K562 (cell line): ENCODE data around the gene NUDT22. TPM values are rescaled to one million over a fixed set of nuclear protein-coding genes. Genes with fewer than 3 reads are reported as not detected.

Experiments used
- ATAC-seq: fragments of 200-7000 bp; cut with Tn5 transposase; 3 replicates; pipeline ENCODE4 v1.9.1; 2020; ENCODE audit warnings: moderate library complexity
- BruUV-seq: library from RNA; stranded (reverse); fragments of 400-500 nt; replicated peaks from 2 replicates; lab custom pipeline; 2021; lab: Mats Ljungman, UMichigan
- CTCF ChIA-PET: fragments of 300-600 bp; formaldehyde crosslinking; extraction: SDS; loops from one replicate; lab custom pipeline; 2021; ENCODE audit warnings: low intra/inter-chr PET ratio; lab: Yijun Ruan, JAX
- POLR2A ChIA-PET: fragments of 300-600, 350-650 bp; sonication (Branson Sonifier 250); formaldehyde crosslinking; extraction: SDS; loops from one replicate; lab custom pipeline; 2021; ENCODE audit warnings: antibody characterized with exemption, inconsistent platforms; lab: Yijun Ruan, JAX
- DNase-seq, 4 experiments: peaks; one replicate each; pipeline versions ENCODE4 v3.0.0 to v3.0.0-alpha.2; 2011 to 2018; ENCODE audit warnings: low spot score in 3 of 4, mixed read lengths in 3 of 4; ENCODE audit errors: extremely low read depth in 1 of 4
- FAIRE-seq: peaks from 2 replicates; lab custom pipeline; 2011; peaks lifted over from hg19 to GRCh38; lab: Jason Lieb, UNC
- H2AFZ ChIP-seq: 2 replicates; pipeline ENCODE4 v1.6.0; 2011; ENCODE audit warnings: low read depth, low read length, control low read depth, inconsistent platforms
- H3K27ac ChIP-seq: fragments of 200-600 bp; 3 replicates; pipeline ENCODE4 v1.8.0; 2011; ENCODE audit warnings: low read depth, mild to moderate bottlenecking, control low read depth, inconsistent platforms, low read length, moderate library complexity, mixed read lengths; ENCODE audit errors: extremely low read depth
- H3K27me3 ChIP-seq, 2 experiments: fragments of 300-600 bp in 1 of 2; 2 replicates in 1 of 2; 3 replicates in 1 of 2; pipeline versions ENCODE4 v1.6.0 to v1.8.0; 2011; ENCODE audit warnings: inconsistent platforms in 2 of 2, low read length in 2 of 2, mild to moderate bottlenecking in 1 of 2, mixed read lengths in 1 of 2, moderate library complexity in 1 of 2; ENCODE audit not compliant: control insufficient read depth in 2 of 2, insufficient read depth in 2 of 2
- H3K36me3 ChIP-seq: fragments of 300-600 bp; 3 replicates; pipeline ENCODE4 v1.8.0; 2011; ENCODE audit warnings: mild to moderate bottlenecking, low read length, inconsistent platforms; ENCODE audit not compliant: control insufficient read depth, insufficient read depth
- H3K4me1 ChIP-seq, 2 experiments: fragments of 200-600 bp in 1 of 2; replicated peaks in 1 of 2; 2 replicates in 1 of 2; 3 replicates in 1 of 2; pipeline versions ENCODE4 v1.5.1 to v1.8.0; 2011; ENCODE audit warnings: inconsistent platforms in 2 of 2, low read length in 2 of 2, mild to moderate bottlenecking in 1 of 2, mixed read lengths in 1 of 2, moderate library complexity in 1 of 2; ENCODE audit not compliant: control insufficient read depth in 2 of 2, insufficient read depth in 2 of 2
- H3K4me2 ChIP-seq: 2 replicates; pipeline ENCODE4 v1.6.1; 2011; ENCODE audit warnings: low read length, control low read depth, inconsistent platforms, mixed read lengths; ENCODE audit not compliant: insufficient read depth
- H3K4me3 ChIP-seq: fragments of 200-600 bp; sonication (generic), shearing (Covaris generic); 2 replicates; pipeline ENCODE4 v1.5.1; 2016; ENCODE audit warnings: control low read depth, inconsistent platforms
- H3K79me2 ChIP-seq: fragments of 200-600 bp; 3 replicates; pipeline ENCODE4 v1.8.0; 2011; ENCODE audit warnings: low read length, inconsistent platforms; ENCODE audit not compliant: control insufficient read depth, insufficient read depth
- H3K9ac ChIP-seq, 2 experiments: 2 replicates each; pipeline versions ENCODE4 v1.6.0 to v1.6.1; 2011; ENCODE audit warnings: low read depth in 2 of 2, low read length in 2 of 2, control low read depth in 1 of 2, inconsistent platforms in 1 of 2, mild to moderate bottlenecking in 1 of 2, mixed read lengths in 1 of 2; ENCODE audit not compliant: insufficient read depth in 1 of 2
- H3K9me1 ChIP-seq: one replicate; pipeline ENCODE4 v1.6.0; 2011; ENCODE audit warnings: inconsistent platforms, mild to moderate bottlenecking, low read length, moderate library complexity; ENCODE audit not compliant: control insufficient read depth, insufficient read depth
- H3K9me3 ChIP-seq: replicated peaks from 2 replicates; pipeline ENCODE4 v1.5.1; 2011; ENCODE audit warnings: low read depth, low read length, inconsistent platforms; ENCODE audit not compliant: control insufficient read depth, insufficient read depth
- H4K20me1 ChIP-seq: replicated peaks from 2 replicates; pipeline ENCODE4 v1.6.1; 2011; ENCODE audit warnings: low read length, inconsistent platforms, mixed read lengths; ENCODE audit not compliant: control insufficient read depth, insufficient read depth
- ARID2 ChIP-seq: fragments of 450-650 bp; IDR thresholded peaks from 2 replicates; pipeline ENCODE4 v1.6.1; 2017; ENCODE audit warnings: antibody characterized with exemption, mild to moderate bottlenecking
- CBFB ChIP-seq: sonication (generic); formaldehyde crosslinking; IDR thresholded peaks from 2 replicates; pipeline ENCODE4 v1.4.0; 2020; ENCODE audit warnings: mild to moderate bottlenecking, missing genetic modification reagents
- CBX2 ChIP-seq: fragments of 200-600 bp; sonication (generic); IDR thresholded peaks from one replicate; pipeline ENCODE4 v1.6.1; 2012; ENCODE audit warnings: mild to moderate bottlenecking, low read length, inconsistent platforms; ENCODE audit not compliant: insufficient read depth, poor library complexity, severe bottlenecking
- E2F4 ChIP-seq: sonication (generic); formaldehyde crosslinking; IDR thresholded peaks from 2 replicates; pipeline ENCODE4 v1.8.0; 2022; ENCODE audit warnings: mild to moderate bottlenecking, low read depth, missing genetic modification reagents
- HNRNPLL ChIP-seq: fragments of 200-400 bp; formaldehyde crosslinking; IDR thresholded peaks from 2 replicates; pipeline ENCODE4 v1.6.1; 2017; ENCODE audit warnings: low read length, low read depth, mild to moderate bottlenecking; ENCODE audit not compliant: poor library complexity, severe bottlenecking
- KDM1A ChIP-seq, 2 experiments: fragments of 450-650 bp; IDR thresholded peaks; 2 replicates each; pipeline ENCODE4 v1.6.1; 2016; ENCODE audit warnings: mild to moderate bottlenecking in 2 of 2
- PPARD ChIP-seq: fragments of 250-450 bp; sonication (Bioruptor Pico); IDR thresholded peaks from 2 replicates; pipeline ENCODE4 v1.8.0; 2022; ENCODE audit warnings: inconsistent platforms, mild to moderate bottlenecking, moderate library complexity
- PRDM10 ChIP-seq: fragments of 450-650 bp; IDR thresholded peaks from 2 replicates; pipeline ENCODE4 v1.6.1; 2018; ENCODE audit not compliant: partially characterized antibody
- RFX1 ChIP-seq: fragments of 450-650 bp; IDR thresholded peaks from 2 replicates; pipeline ENCODE4 v1.6.1; 2016; ENCODE audit warnings: mild to moderate bottlenecking, moderate library complexity
- ZNF507 ChIP-seq: conservative IDR thresholded peaks from 2 replicates; pipeline ENCODE4 v1.6.1; 2017; ENCODE audit warnings: missing genetic modification characterization, missing compliant biosample characterization
- WGBS: fragments of 100-300 bp; shearing (Covaris generic); methylation state at CpG from one replicate; pipeline ENCODE4 v1.1.6; 2016; ENCODE audit warnings: low coverage, mixed read lengths; ENCODE audit not compliant: insufficient coverage; ENCODE audit errors: missing lambda C conversion rate; 5-methylcytosine and 5-hydroxymethylcytosine counted together
- in situ Hi-C: fragments of 300-500 bp; cut with MboI; formaldehyde crosslinking; loops from 4 replicates; pipeline ENCODE4 v1.15.0; 2018; ENCODE audit warnings: inconsistent platforms, mixed read lengths
- intact Hi-C: fragments of 100-400 bp; cut with micrococcal nuclease; formaldehyde crosslinking; loops from 2 replicates; pipeline ENCODE4 v1.14.2; 2022
- polyA plus RNA-seq, 8 experiments: library from polyadenylated mRNA; depleted of rRNA in 4 of 8; stranded (reverse) in 5 of 8; unstranded in 3 of 8; fragments of >200 nt; fragmentation: Nextera tagmentation in 2 of 8; fragmentation: Illumina TruSeq in 1 of 8; extraction: Ambion mirVana in 2 of 8; extraction: Trizol in 1 of 8; gene quantifications; 2 replicates each; pipeline versions ENCODE4 v1.2.1 to v1.2.3, GENCODE V29; 2011 to 2014; ENCODE audit warnings: inconsistent platforms in 1 of 8, missing spikeins in 1 of 8
- total RNA-seq, 7 experiments: library from RNA; depleted of rRNA in 6 of 7; stranded (reverse); fragments of >200 nt in 6 of 7; fragmentation: Illumina TruSeq in 2 of 7; extraction: Trizol in 2 of 7; gene quantifications; 2 replicates each; pipeline versions ENCODE4 v1.2.1 to v1.2.3, GENCODE V29; 2011 to 2021; ENCODE audit warnings: low replicate concordance in 1 of 7

The NUDT22 gene
- total and polyA plus RNA-seq, 9 of the 15 experiments (the other 6 are each of a cell fraction or from before 2014, with no cell fraction given), result 6.3 to 92.6 (median 37.4) TPM

- WGBS, result 96% methylated on average over 14 of the region's 15 CpGs
- H4K20me1 ChIP-seq, result no peaks in the 10 kb centered on the region
- H3K9me1 ChIP-seq, result no peaks in the 10 kb centered on the region
- no peak overlapping the region; the same call in 2 of the 3 replicates for H3K27ac ChIP-seq
- no peak overlapping the region for H3K4me3 ChIP-seq
- peaks cover 31% of the 10 kb centered on the region; the same call in 2 of the 3 replicates for H3K36me3 ChIP-seq
- DNase-seq (no peak), ATAC-seq (no peak), FAIRE-seq (no peak)
- CTCF ChIA-PET, result no interaction called here
- peaks cover 17 to 43% of the 10 kb centered on the region in 2 experiments for H3K4me1 ChIP-seq
- intact Hi-C loops, result no loop called here
- in situ Hi-C loops, result no loop called here
- POLR2A ChIA-PET, result no interaction called here
- no peaks in the 10 kb centered on the region for H3K27me3 ChIP-seq
- TF ChIP-seq RFX1 (peak; percentile 53; the same call in 1 of the 2 replicates), ZNF507 (no peak)
- H2AFZ ChIP-seq, result no peak overlapping the region
- H3K79me2 ChIP-seq, result peaks cover 35% of the 10 kb centered on the region
- H3K9me3 ChIP-seq, result no peaks in the 10 kb centered on the region
- no peak overlapping the region for H3K4me2 ChIP-seq
- H3K9ac ChIP-seq, result peak overlapping the region in 1 of 2 experiments; percentile 81; a peak in 2 of 4 replicates
- no TSS peak for BruUV-seq
Measured at GRCh38 chr11:64275031-64275800, 49.1 kb downstream of the NUDT22 start.

GRCh38 chr11:64275841-64276240 lies 49.8 kb downstream of the NUDT22 start:
- WGBS, result 73% methylated on average over 2 of the region's 2 CpGs
- Histone ChIP-seq H3K36me3 (peaks cover 31% of the 10 kb centered on the region; the same call in 2 of the 3 replicates), H3K9me3 (no peaks in the 10 kb centered on the region), H3K27ac (peak overlapping the region; percentile 49; the same call in 1 of the 3 replicates), H3K9ac (peak overlapping the region in 1 of 2 experiments; percentile 81; a peak in 1 of 4 replicates), H3K4me2 (no peak overlapping the region), H4K20me1 (no peaks in the 10 kb centered on the region), H3K4me3 (no peak overlapping the region), H3K79me2 (peaks cover 33% of the 10 kb centered on the region), H3K4me1 (peaks cover 17 to 43% of the 10 kb centered on the region in 2 experiments), H2AFZ (no peak overlapping the region), H3K9me1 (no peaks in the 10 kb centered on the region), H3K27me3 (no peaks in the 10 kb centered on the region)
- BruUV-seq, result no TSS peak
- DNase-seq (no peak), ATAC-seq (no peak), FAIRE-seq (no peak)
- ChIA-PET POLR2A (no interaction called here), CTCF (no interaction called here)
- in situ Hi-C loops, result no loop called here
- intact Hi-C loops, result no loop called here
- TF ChIP-seq PRDM10, result no peak
- TF ChIP-seq E2F4 (CRISPR knock-in tag), result no peak
- no peak for TF ChIP-seq ARID2
- TF ChIP-seq CBFB (CRISPR knock-in tag), result no peak
- no peak for TF ChIP-seq RFX1
- no peak for TF ChIP-seq CBX2
- no peak for TF ChIP-seq PPARD (CRISPR knock-in tag)
- TF ChIP-seq HNRNPLL, result no peak
- no peak for TF ChIP-seq KDM1A (IDR thresholded peaks at IDR 0.05)
